RWPE2 (cell line): ENCODE results near the gene LRRC27.

Source experiments
- ATAC-seq: fragments of 200-7000 bp; cut with Tn5 transposase; 3 replicates; pipeline ENCODE4 v1.9.1; 2021; ENCODE audit warnings: low read depth
- DNase-seq: peaks from one replicate; pipeline ENCODE4 v3.0.0-alpha.2; 2020; ENCODE audit warnings: low spot score
- H3K27ac ChIP-seq: fragments of 450-650 bp; 2 replicates; pipeline ENCODE4 v1.5.1; 2017; ENCODE audit warnings: mild to moderate bottlenecking; ENCODE audit not compliant: poor library complexity, severe bottlenecking
- H3K27me3 ChIP-seq: fragments of 250-450 bp; sonication (Bioruptor Pico); 2 replicates; pipeline ENCODE4 v1.5.1; 2021; ENCODE audit warnings: mild to moderate bottlenecking, moderate library complexity; ENCODE audit not compliant: insufficient read depth, poor library complexity, severe bottlenecking
- H3K36me3 ChIP-seq: fragments of 250-450 bp; sonication (Bioruptor Pico); 2 replicates; pipeline ENCODE4 v1.5.1; 2020; ENCODE audit warnings: low read depth, mild to moderate bottlenecking, moderate library complexity
- H3K4me1 ChIP-seq: fragments of 250-450 bp; sonication (Bioruptor Pico); 2 replicates; pipeline ENCODE4 v1.5.1; 2021; ENCODE audit warnings: mild to moderate bottlenecking, moderate library complexity; ENCODE audit not compliant: insufficient read depth, poor library complexity, severe bottlenecking
- H3K4me3 ChIP-seq: fragments of 250-450 bp; sonication (Bioruptor Pico); 2 replicates; pipeline ENCODE4 v1.5.1; 2021; ENCODE audit warnings: mild to moderate bottlenecking, moderate library complexity; ENCODE audit not compliant: severe bottlenecking
- H3K9me3 ChIP-seq: fragments of 250-450 bp; sonication (Bioruptor Pico); 2 replicates; pipeline ENCODE4 v1.5.1; 2021; ENCODE audit warnings: mild to moderate bottlenecking, moderate library complexity; ENCODE audit not compliant: severe bottlenecking
- CTCF ChIP-seq: fragments of 450-650 bp; IDR thresholded peaks from one replicate; pipeline ENCODE4 v1.5.1; 2017; ENCODE audit warnings: mild to moderate bottlenecking, moderate library complexity; ENCODE audit not compliant: poor library complexity, severe bottlenecking

LRRC27 gene

GRCh38 chr10:132407846-132408278 lies 75.9 kb downstream of the LRRC27 start:
- Histone ChIP-seq H3K27ac (peak overlapping the region; percentile 72), H3K4me3 (no peak overlapping the region), H3K27me3 (no peaks in the 10 kb centered on the region), H3K9me3 (no peaks in the 10 kb centered on the region), H3K4me1 (peaks cover 38% of the 10 kb centered on the region), H3K36me3 (peaks cover 21% of the 10 kb centered on the region)
- ATAC-seq: peak; percentile 81
- no peak for TF ChIP-seq CTCF
- DNase-seq: peak; percentile 86

GRCh38 chr10:132408367-132408781 lies 76.4 kb downstream of the LRRC27 start:
- Histone ChIP-seq H3K27me3 (no peaks in the 10 kb centered on the region), H3K9me3 (no peaks in the 10 kb centered on the region), H3K4me3 (no peak overlapping the region), H3K4me1 (peaks cover 42% of the 10 kb centered on the region), H3K27ac (peak overlapping the region; percentile 72), H3K36me3 (peaks cover 23% of the 10 kb centered on the region)
- TF ChIP-seq CTCF: no peak
- ATAC-seq (peak; percentile 38), DNase-seq (no peak)

GRCh38 chr10:132408823-132409666 lies 77.1 kb downstream of the LRRC27 start:
- DNase-seq (no peak), ATAC-seq (no peak)
- Histone ChIP-seq H3K9me3 (no peaks in the 10 kb centered on the region), H3K4me1 (peaks cover 39% of the 10 kb centered on the region), H3K36me3 (peaks cover 23% of the 10 kb centered on the region), H3K4me3 (no peak overlapping the region), H3K27ac (peak overlapping the region; percentile 72), H3K27me3 (no peaks in the 10 kb centered on the region)
- no peak for TF ChIP-seq CTCF

- Histone ChIP-seq H3K4me1 (peaks cover 35% of the 10 kb centered on the region), H3K36me3 (peaks cover 23% of the 10 kb centered on the region), H3K27ac (no peak overlapping the region), H3K9me3 (no peaks in the 10 kb centered on the region), H3K4me3 (no peak overlapping the region), H3K27me3 (no peaks in the 10 kb centered on the region)
- no peak for TF ChIP-seq CTCF
- ATAC-seq: no peak
- DNase-seq: no peak
These were observed 77.7 kb downstream of the LRRC27 start for GRCh38 chr10:132409667-132410028.
